Astrocyte (in vitro differentiated cells and primary cell): Measurements from ENCODE around the gene AGBL5. TPM values are rescaled to one million over a fixed set of nuclear protein-coding genes. Genes with fewer than 3 reads are reported as not detected.

Experiments
- DNase-seq: peaks from one replicate; pipeline ENCODE4 v3.0.0-alpha.2; 2010; ENCODE audit warnings: low read depth
- FAIRE-seq: peaks from 2 replicates; lab custom pipeline; 2011; peaks lifted over from hg19 to GRCh38; lab: Jason Lieb, UNC
- H2AFZ ChIP-seq: 2 replicates; pipeline ENCODE4 v1.6.0; 2012; ENCODE audit warnings: low read depth, low read length, inconsistent platforms
- H3K27ac ChIP-seq: 2 replicates; pipeline ENCODE4 v1.5.1; 2011; ENCODE audit warnings: low read depth, low read length, inconsistent platforms
- H3K27me3 ChIP-seq: 2 replicates; pipeline ENCODE4 v1.6.0; 2011; ENCODE audit warnings: low read length, inconsistent platforms; ENCODE audit not compliant: insufficient read depth
- H3K36me3 ChIP-seq: 2 replicates; pipeline ENCODE4 v1.5.1; 2011; ENCODE audit warnings: low read length, inconsistent platforms; ENCODE audit not compliant: insufficient read depth
- H3K4me1 ChIP-seq: 2 replicates; pipeline ENCODE4 v1.5.1; 2011; ENCODE audit warnings: low read length, inconsistent platforms; ENCODE audit not compliant: insufficient read depth
- H3K4me2 ChIP-seq: 2 replicates; pipeline ENCODE4 v1.6.0; 2012; ENCODE audit warnings: low read length, inconsistent platforms
- H3K4me3 ChIP-seq: 2 replicates; pipeline ENCODE4 v1.5.1; 2011; ENCODE audit warnings: low read depth, mild to moderate bottlenecking, low read length, inconsistent platforms; ENCODE audit not compliant: insufficient read depth
- H3K79me2 ChIP-seq: 2 replicates; pipeline ENCODE4 v1.6.0; 2012; ENCODE audit warnings: mild to moderate bottlenecking, low read length, inconsistent platforms; ENCODE audit not compliant: insufficient read depth
- H3K9ac ChIP-seq: 2 replicates; pipeline ENCODE4 v1.6.0; 2012; ENCODE audit warnings: mild to moderate bottlenecking, low read length, inconsistent platforms
- H3K9me3 ChIP-seq: 2 replicates; pipeline ENCODE4 v1.5.1; 2012; ENCODE audit warnings: low read depth, mild to moderate bottlenecking, low read length, inconsistent platforms; ENCODE audit not compliant: insufficient read depth
- H4K20me1 ChIP-seq: 2 replicates; pipeline ENCODE4 v1.6.0; 2012; ENCODE audit warnings: low read length, inconsistent platforms; ENCODE audit not compliant: insufficient read depth
- H3K27ac Mint-ChIP-seq: one replicate; pipeline ENCODE4 v1.8.0; 2021; ENCODE audit warnings: mild to moderate bottlenecking, mixed read lengths; ENCODE audit not compliant: unreplicated experiment
- H3K27me3 Mint-ChIP-seq: one replicate; pipeline ENCODE4 v1.8.0; 2021; ENCODE audit warnings: low read depth, mixed read lengths; ENCODE audit not compliant: unreplicated experiment
- H3K36me3 Mint-ChIP-seq: one replicate; pipeline ENCODE4 v1.8.0; 2021; ENCODE audit warnings: low read depth, mixed read lengths; ENCODE audit not compliant: unreplicated experiment
- H3K4me1 Mint-ChIP-seq: one replicate; pipeline ENCODE4 v1.8.0; 2021; ENCODE audit warnings: low read depth, mixed read lengths; ENCODE audit not compliant: unreplicated experiment
- H3K4me3 Mint-ChIP-seq: one replicate; pipeline ENCODE4 v1.8.0; 2021; ENCODE audit warnings: mild to moderate bottlenecking, moderate library complexity, mixed read lengths; ENCODE audit not compliant: unreplicated experiment
- H3K9me3 Mint-ChIP-seq: one replicate; pipeline ENCODE4 v1.8.0; 2021; ENCODE audit warnings: mild to moderate bottlenecking, mixed read lengths; ENCODE audit not compliant: unreplicated experiment
- EZH2 ChIP-seq: IDR thresholded peaks from 2 replicates; pipeline ENCODE4 v1.6.1; 2012; ENCODE audit warnings: mild to moderate bottlenecking, low read length, inconsistent platforms; ENCODE audit not compliant: insufficient read depth
- total RNA-seq: library from RNA; stranded (reverse); gene quantifications from 2 replicates; pipeline ENCODE4 v1.2.1, GENCODE V29; 2021
- TF ChIP-seq, protein P1 (sequence below): IDR thresholded peaks from 2 replicates; pipeline ENCODE4 v1.5.1; 2011; ENCODE audit warnings: low read depth, mild to moderate bottlenecking, inconsistent platforms, low read length, moderate library complexity; ENCODE audit not compliant: insufficient read depth

Gene AGBL5
- total RNA-seq, 1 donor from 2014 or later, result 20.7 TPM

DNA sequence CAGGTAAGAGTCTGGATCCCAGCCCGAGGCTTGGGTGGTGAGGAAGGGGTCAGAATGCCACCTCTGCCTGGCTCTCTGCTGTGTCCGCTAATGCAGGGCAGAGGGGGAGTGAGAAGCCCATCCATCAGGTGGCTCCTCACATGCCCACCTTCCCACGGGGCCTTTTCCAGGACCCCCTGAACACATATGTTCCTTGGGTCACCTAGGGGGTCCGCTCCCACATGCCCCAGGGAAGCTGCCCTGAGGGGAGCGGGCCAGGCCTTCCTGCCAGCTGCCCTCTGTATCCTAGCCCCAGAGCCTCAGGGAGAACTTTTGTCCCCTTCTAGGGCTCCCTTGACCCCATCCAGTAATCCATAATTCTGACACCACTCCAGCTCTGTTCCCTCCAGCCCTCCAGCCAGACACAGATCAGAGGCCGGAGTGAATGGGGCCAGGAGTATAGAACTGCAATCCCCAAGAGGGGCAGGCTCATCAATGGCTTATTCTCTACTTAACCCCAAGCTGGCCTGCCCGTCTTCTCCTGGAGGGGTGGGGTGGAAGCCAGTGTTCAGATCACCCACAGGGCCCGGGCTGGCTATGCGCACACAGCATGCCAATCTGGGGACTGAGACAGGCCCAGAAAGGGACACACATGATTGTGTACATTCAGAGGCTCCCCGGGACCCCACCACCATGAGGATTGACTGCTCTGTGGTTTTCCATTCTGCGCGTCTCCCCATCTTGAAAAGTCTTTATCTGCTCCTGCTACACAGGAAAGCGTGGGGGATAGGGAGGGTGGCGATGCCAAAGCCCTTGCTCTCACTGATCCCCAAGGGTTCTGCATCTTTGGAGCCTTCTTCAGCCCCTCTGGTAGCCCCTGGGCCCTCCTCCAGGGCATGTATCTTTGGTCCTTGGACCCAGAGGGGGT is 28.0 kb downstream of the AGBL5 start:
- no peak for FAIRE-seq
- H3K36me3 ChIP-seq, result peaks cover 2% of the 10 kb centered on the region
- peak overlapping the region; percentile 76 for H3K27ac ChIP-seq
- H3K79me2 ChIP-seq, result peaks cover 22% of the 10 kb centered on the region
- peak overlapping the region; percentile 63 for H3K4me3 ChIP-seq
- peaks cover 45% of the 10 kb centered on the region for H3K4me1 ChIP-seq
- H3K27ac Mint-ChIP-seq, result peak overlapping the region; percentile 34
- no peaks in the 10 kb centered on the region for H3K9me3 Mint-ChIP-seq
- H3K27me3 ChIP-seq, result no peaks in the 10 kb centered on the region
- peaks cover 10% of the 10 kb centered on the region for H4K20me1 ChIP-seq
- peak overlapping the region; percentile 92 for H3K4me2 ChIP-seq
- DNase-seq, result no peak
- no peak overlapping the region for H2AFZ ChIP-seq
- H3K27me3 Mint-ChIP-seq, result peaks cover 4% of the 10 kb centered on the region
- no peaks in the 10 kb centered on the region for H3K9me3 ChIP-seq
- peaks cover 19% of the 10 kb centered on the region for H3K4me1 Mint-ChIP-seq
- peak overlapping the region; percentile 88 for H3K9ac ChIP-seq
- TF ChIP-seq, protein P1, sequence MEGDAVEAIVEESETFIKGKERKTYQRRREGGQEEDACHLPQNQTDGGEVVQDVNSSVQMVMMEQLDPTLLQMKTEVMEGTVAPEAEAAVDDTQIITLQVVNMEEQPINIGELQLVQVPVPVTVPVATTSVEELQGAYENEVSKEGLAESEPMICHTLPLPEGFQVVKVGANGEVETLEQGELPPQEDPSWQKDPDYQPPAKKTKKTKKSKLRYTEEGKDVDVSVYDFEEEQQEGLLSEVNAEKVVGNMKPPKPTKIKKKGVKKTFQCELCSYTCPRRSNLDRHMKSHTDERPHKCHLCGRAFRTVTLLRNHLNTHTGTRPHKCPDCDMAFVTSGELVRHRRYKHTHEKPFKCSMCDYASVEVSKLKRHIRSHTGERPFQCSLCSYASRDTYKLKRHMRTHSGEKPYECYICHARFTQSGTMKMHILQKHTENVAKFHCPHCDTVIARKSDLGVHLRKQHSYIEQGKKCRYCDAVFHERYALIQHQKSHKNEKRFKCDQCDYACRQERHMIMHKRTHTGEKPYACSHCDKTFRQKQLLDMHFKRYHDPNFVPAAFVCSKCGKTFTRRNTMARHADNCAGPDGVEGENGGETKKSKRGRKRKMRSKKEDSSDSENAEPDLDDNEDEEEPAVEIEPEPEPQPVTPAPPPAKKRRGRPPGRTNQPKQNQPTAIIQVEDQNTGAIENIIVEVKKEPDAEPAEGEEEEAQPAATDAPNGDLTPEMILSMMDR, result no peak
- no peak for TF ChIP-seq EZH2
- H3K36me3 Mint-ChIP-seq, result peaks cover 1% of the 10 kb centered on the region
- H3K4me3 Mint-ChIP-seq, result no peak overlapping the region

DNA sequence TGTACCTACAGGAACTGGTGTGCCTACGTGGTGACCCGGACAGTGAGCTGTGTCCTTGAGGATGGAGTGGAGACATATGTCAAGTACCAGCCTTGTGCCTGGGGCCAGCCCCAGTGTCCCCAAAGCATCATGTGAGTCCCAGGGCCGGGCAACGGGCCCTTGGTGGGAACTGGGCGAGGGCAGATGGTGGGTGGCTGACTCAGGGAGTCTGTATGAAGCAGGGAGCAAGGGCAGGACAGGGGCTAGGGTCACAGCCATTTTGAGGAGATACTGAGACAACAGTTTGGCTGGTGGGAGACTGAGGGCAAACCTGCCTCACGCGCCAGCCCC is 28.6 kb downstream of the AGBL5 start:
- H3K79me2 ChIP-seq, result peaks cover 22% of the 10 kb centered on the region
- no peaks in the 10 kb centered on the region for H3K27me3 ChIP-seq
- no peak overlapping the region for H2AFZ ChIP-seq
- H3K9me3 ChIP-seq, result no peaks in the 10 kb centered on the region
- H3K4me1 ChIP-seq, result peaks cover 41% of the 10 kb centered on the region
- Mint-ChIP-seq H3K36me3 (peaks cover 1% of the 10 kb centered on the region), H3K27ac (peak overlapping the region; percentile 34), H3K4me3 (no peak overlapping the region), H3K9me3 (no peaks in the 10 kb centered on the region), H3K4me1 (peaks cover 15% of the 10 kb centered on the region), H3K27me3 (peaks cover 4% of the 10 kb centered on the region)
- TF ChIP-seq EZH2, result no peak
- TF ChIP-seq, protein P1, result no peak
- peaks cover 11% of the 10 kb centered on the region for H4K20me1 ChIP-seq
- FAIRE-seq (no peak), DNase-seq (no peak)
- H3K4me2 ChIP-seq, result peak overlapping the region; percentile 92
- H3K27ac ChIP-seq, result no peak overlapping the region
- H3K36me3 ChIP-seq, result peaks cover 2% of the 10 kb centered on the region
- peak overlapping the region; percentile 63 for H3K4me3 ChIP-seq
- H3K9ac ChIP-seq, result peak overlapping the region; percentile 88

DNA sequence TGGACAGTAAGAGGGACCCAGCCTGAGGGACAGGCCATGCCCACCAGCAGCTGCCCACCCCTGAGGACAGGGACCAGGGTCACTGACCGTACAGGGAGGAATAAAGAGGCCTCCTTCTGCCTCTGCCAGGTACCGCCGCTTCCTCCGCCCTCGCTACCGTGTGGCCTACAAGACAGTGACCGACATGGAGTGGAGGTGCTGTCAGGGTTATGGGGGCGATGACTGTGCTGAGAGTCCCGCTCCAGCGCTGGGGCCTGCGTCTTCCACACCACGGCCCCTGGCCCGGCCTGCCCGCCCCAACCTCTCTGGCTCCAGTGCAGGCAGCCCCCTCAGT is 29.1 kb downstream of the AGBL5 start:
- peak overlapping the region; percentile 88 for H3K9ac ChIP-seq
- no peak overlapping the region for H3K4me3 ChIP-seq
- FAIRE-seq (no peak), DNase-seq (no peak)
- peaks cover 12% of the 10 kb centered on the region for H3K4me1 Mint-ChIP-seq
- peaks cover 1% of the 10 kb centered on the region for H3K36me3 Mint-ChIP-seq
- peaks cover 22% of the 10 kb centered on the region for H3K79me2 ChIP-seq
- TF ChIP-seq, protein P1, result no peak
- TF ChIP-seq EZH2, result no peak
- H3K27me3 Mint-ChIP-seq, result peaks cover 4% of the 10 kb centered on the region
- H3K36me3 ChIP-seq, result peaks cover 2% of the 10 kb centered on the region
- no peaks in the 10 kb centered on the region for H3K9me3 Mint-ChIP-seq
- H3K27me3 ChIP-seq, result no peaks in the 10 kb centered on the region
- peaks cover 11% of the 10 kb centered on the region for H4K20me1 ChIP-seq
- no peak overlapping the region for H3K27ac ChIP-seq
- no peak overlapping the region for H3K4me3 Mint-ChIP-seq
- no peak overlapping the region for H2AFZ ChIP-seq
- peak overlapping the region; percentile 71 for H3K27ac Mint-ChIP-seq
- H3K4me1 ChIP-seq, result peaks cover 43% of the 10 kb centered on the region
- peak overlapping the region; percentile 92 for H3K4me2 ChIP-seq
- H3K9me3 ChIP-seq, result no peaks in the 10 kb centered on the region
